Ammon's horn (tissue), 1 donor: ENCODE results near the gene TRAF7.
"Not testable (repeated sequence)": the region's sequence is repeated elsewhere in the genome, so short reads cannot be mapped to it uniquely, and the experiment has no call there.

ENCODE experiments used
- DNase-seq: peaks from one replicate; pipeline ENCODE4 v3.0.0-alpha.2; 2016; ENCODE audit warnings: low spot score

TRAF7 gene

DNA sequence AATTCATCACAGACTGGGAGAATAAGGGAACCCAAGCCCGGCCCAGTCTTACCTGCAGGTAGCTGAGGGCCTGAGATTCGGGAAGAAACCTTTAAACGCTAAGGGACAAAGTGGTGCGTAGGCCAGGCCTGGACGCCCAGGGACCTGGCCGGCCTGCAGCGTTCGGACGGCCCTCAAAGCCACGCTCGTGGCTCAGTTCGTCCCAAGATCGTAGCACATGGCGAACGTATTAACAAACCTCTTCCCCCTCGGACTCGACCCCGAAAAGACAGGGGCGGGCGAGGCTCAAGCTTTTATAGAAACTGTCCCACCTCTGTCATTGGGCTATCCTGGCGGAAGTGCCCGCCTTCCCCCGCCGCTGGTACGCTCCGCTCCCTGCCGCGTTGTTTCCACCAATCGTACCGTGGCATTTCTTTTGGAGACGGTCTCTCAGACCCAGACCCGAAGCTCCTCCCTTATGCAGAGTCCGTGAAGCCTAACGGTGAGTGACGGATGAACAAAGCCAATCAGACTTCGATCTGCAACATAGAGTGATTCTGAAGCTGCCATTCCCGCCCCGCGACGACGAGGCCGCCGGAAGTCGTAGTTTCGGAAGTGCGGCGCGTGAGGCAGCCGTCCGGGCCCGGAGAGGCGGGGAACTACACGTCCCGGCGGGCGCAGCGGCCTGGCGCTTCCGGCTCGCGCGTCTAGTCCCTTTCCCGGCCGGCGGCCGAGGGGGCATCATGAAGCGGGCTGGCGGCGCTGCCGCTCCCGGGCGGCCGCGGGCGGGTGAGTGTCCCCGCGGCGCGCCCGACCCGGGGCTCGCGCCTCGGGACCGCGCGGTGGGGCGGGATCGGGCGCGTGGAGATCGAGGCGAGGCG is at the start of gene TRAF7:
TSS of gene TRAF7 (plus strand) at position 692 of the 860 bp plus-strand sequence. CDS start 8,139 bp downstream, outside the sequence.
- peak; percentile 100 for DNase-seq

DNA sequence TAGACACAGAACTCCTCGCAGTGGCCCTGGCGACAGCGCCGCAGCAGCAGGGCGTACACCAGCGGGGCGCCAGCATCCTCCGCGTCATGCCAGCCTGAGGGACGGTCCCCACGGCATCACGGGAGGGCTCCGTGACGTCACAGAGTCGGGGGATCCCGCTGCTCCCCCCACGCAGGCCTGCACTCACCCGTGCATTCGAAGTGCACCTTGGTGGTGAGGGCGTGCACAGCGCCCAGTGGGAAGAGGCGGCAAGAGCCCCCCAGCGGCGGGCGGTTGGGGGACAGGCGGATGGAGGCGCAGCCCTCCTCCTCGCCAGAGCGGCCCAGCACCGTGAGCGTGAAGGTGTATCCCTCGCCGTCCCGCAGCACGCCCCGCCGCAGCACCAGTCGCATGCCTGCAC is 49.4 kb upstream of the TRAF7 start:
- not testable (repeated sequence) for DNase-seq

DNA sequence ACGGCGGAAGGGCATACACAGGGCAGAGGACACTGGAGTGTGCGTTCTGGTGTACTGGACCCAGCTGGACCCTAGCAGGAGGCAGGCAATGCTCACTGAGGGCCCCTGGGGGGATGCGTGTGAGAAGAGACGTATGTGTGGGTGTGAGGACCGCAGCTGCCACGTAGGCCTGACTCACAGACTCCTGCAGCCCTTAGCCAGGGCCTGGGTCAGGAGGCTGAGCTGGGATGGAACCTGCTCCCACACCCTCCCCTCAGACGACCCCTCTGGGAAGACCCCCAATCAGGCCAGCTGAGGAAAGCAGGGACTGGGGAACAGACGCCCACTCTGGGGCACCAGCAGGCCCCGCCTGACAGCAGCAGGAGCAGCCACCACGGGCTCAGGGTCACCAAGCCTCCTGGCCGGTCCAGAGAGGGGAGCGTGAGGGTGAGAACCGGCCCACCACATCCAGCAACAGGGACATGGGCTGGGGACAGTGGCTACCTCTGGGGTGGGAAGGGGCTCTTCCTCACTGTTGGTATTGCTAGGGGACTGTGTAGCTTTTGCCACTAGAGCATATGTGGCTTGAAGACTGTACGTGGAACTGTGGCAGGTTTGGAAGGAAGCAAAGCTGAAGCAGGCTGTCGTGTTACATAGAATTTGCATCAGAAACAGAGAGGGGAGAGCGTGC is 48.3 kb upstream of the TRAF7 start:
- DNase-seq: not testable (repeated sequence)

DNA sequence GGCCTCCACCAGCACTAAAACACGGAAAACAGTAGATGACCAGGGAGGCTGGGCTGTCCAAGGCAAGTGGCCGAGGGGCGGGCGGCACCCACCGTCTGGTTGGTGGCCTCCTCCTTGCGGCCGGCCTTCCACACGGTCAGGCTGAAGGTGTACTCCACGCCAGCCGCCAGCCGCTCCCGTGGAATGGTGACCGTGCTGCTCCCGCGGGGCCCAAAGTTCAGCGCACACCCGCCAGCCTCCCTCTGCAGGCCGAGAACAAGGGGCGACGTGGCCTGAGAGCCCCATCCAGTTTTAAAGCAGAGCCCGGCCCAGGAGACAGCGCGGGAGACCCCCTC is 47.8 kb upstream of the TRAF7 start:
- DNase-seq: not testable (repeated sequence)

DNA sequence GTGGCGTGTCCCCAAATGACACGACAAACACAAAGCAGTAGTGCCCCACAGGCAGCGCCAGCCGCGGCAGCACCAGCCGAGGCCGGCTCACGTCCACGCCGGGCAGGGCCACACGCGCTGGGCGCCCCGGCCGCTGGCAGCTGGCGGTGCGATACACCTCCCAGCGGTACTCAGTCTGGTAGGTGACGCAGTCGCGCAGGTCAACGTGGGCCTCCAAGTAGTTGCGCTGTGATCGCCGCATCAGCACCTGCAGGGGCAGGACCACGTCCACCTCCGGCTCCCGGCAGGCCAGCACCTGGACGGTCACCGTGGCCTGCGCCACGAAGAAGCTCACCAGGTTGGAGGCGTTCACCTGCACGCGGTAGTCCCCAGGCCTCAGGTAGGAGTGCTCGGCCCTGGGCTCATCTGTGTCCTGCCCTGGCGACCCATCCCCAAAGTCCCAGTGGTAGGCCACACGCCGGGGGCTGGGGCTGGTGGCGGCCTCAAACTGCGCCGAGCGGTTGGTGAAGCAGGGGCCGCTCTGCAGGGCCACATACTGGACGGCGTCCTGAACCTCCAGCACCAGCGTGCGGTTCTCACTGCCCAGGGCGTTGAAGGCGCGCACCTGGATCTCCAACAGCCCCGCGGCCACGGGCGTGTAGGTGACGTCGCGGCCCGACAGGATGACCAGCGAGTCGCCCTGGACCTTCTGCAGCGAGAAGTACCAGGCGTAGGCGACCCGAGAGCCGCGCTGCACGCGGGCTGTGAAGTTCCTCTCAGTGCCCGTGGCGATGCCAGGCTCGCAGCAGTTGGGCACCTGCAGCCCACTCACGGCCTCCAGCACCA is 46.9 kb upstream of the TRAF7 start:
- not testable (repeated sequence) for DNase-seq

DNA sequence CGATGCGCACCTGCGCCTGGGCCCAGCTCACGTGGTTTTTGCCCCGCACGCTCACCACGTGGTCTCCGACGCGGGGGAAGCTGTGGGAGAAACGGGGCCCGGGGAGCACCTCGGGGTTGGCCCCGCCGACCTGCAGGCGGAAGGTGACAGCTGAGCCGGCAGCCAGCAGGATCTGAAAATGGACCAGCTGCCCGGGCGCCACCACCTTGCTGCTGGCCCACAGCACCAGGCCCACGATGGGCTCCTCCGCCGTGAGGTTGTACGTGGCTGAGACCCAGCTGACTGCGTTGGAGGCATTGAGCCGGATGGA is 46.4 kb upstream of the TRAF7 start:
- DNase-seq: not testable (repeated sequence)

DNA sequence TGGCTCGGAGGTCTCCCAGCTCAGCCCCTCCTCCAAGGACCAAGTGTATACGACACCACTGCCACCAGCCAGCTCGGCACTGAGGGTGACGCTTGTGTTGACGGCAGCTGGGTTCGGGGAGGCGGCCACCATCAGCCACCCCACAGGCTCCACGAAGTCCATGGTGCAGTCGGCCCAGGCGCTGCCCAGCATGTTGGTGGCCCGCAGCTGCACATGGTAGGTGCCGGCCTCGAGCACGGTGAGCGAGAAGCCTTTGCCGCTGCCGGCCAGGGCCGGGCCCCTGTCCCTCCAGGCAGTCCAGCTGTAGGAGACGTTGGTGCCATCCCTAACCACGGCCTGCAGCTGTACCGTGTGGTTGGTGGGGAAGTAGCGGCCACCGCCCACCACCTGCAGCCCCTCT is 45.7 kb upstream of the TRAF7 start:
- not testable (repeated sequence) for DNase-seq

DNA sequence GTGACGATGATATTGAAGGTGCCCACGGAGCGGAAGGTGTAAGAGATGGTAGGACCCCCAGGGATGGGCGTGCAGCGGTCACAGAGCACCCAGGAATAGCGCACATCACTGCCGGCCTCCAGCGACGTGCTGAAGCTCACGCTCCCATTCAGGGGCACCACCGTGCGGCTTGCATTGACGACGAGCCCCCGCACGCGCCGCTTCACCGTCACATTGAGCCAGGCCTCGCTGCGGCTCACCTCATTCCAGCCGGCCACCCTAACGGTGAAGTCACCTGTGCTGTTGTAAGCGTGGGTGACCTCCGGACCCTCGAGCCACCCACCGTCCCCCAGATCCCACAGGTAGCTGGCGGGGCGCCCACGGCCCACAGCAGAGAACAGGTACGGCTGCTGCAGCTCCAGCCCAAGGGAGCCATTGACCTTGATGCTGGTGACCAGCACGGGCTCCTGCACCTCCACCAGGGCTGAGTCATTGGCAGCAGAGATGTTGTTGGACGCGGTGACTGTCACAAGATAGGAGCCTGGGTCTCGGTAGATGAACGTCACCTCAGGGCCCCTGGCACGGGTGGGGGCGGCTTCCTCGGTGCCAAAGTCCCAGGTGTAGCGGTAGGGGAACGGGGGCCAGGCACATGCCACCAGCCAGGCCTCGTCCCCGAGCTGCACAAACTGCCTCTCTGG is 45.1 kb upstream of the TRAF7 start:
- not testable (repeated sequence) for DNase-seq

DNA sequence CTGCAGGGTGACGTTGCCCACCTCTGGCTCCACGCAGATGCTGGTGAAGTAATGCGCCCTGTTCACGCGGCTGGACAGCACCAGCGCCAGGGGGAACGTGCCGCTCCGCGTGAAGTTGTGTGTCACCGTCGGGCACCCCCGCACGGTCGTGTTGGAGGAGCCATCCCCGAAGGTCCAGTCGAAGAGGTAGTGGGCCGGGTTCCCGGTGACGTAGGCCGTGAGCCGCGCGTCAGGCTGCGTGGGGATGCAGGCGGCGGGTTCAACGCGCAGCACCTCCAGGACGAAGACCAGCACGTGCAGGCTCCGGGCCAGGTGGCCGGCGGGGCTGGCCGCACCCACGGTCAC is 44.6 kb upstream of the TRAF7 start:
- DNase-seq: not testable (repeated sequence)

DNA sequence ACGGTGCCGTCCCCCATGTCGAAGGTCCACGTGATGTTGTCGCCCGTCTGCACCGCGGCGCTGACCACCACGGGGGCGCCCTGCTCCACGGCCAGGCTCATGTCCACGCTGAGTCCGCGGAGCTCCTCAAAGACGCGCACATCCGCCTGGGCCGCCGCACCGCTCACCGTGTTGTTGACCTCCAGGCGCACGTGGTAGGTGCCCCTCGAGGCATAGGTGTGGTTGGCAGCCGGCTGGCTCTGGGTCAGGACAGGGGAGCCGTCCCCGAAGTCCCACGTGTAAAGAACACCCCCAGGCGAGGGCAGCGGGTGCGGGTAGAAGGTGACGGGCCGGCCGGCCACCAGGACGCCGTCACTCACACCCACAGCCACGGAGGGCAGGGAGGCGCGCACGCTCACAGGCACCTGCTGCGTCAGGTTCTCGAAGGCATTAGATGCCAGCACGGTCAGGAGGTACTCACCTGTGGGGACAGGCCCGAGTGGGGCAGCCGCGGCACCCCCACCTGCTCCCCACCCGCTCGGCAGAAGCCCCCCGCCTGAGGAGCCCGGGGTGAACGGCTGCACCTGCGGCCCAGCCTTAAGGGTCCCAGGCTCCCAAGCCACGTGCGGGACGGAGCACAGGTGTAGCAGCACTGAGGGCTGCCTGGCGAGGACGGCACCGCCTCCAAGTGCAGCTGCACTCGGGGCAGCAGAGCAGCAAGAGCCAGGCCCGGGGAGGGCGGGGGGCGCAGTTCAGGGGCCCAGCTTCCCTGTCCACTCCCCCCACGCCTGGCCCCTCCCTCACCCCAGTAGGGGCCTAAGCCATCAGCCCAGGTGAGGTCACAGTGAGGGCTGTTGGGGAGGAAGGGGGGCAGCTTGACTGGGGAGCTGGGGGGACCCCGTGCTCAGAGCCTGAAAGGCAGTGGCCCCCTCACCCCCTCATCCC is 43.9 kb upstream of the TRAF7 start:
- DNase-seq: not testable (repeated sequence)

DNA sequence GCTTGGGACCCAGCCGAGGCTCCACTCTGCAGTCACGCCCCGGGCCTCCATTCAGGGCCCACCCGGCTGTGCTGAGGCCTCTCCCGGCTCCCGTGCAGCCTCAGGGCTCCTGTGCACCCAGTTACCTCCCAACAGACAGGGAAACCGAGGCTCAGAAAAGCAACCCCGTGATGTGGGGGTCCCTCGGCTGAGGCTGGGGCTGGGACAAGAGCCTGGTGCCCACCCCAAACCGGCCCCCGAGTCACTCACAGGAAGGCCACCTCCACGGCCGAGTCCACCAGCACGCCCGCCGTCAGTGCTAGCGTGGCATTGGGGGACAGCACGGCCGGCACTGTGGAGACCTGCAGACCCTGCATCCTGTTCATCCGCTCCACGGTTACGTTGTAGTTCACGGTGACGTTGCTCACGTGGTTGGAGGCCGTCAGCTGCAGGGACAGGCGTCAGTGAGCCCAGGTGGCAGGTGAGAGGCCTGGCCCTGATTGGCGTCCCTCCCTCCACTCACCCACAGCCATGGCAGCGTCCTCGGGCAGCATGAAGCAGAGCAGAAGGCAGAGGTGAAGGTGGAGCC is 43.0 kb upstream of the TRAF7 start:
- not testable (repeated sequence) for DNase-seq

DNA sequence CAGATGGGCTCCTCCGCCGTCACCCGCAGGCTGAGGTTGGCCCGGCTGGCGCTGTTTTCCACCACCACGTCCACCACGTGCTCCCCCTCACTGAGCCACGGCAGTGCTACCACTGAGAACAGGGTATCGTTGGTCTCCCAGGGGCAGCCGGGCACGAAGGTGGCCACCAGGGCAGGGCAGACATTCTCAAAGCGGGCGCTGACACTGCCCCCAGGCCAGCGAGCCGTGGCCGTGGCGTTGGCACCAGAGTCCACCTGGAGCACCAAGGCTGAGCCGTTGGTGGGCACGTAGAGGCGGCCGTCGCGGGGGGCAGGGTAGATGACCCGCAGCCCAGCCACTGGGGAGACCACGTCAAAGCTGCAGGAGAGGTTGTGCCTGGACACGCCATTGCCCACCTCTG is 41.4 kb upstream of the TRAF7 start:
- not testable (repeated sequence) for DNase-seq

DNA sequence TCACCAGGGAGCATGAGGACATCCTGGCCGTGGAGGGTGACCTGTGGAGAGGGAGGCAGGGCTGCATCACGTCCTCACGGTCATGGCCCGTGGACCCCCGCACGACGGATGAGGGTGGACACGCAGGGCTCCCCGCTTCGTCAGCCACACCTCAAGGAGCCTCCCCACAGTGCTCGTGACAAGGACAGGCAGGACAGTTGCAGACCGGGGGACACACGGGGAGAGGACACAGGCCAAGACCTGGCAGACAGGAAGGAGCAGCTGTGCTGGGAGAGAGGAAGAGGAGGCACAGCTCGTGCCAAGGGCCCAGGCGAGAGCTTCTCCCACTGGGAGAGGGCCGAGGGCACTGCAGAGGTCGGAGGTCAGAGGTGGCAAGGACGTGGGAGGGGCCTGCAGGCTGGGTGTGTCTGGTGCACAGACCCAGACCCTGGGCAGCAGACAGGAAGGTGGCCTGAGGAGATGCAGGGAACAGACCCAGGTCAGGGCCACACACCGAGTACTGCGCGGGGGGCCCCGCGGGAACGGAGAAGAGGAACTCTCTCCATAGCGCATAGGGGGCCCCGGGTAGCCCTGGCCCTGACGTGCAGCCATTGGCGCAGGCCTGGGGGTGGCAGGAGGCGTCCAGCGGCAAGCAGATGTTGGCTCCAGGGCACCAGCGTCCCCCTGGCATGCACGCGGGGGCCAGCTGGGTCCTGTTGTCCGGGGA is 40.5 kb upstream of the TRAF7 start:
- DNase-seq: not testable (repeated sequence)

DNA sequence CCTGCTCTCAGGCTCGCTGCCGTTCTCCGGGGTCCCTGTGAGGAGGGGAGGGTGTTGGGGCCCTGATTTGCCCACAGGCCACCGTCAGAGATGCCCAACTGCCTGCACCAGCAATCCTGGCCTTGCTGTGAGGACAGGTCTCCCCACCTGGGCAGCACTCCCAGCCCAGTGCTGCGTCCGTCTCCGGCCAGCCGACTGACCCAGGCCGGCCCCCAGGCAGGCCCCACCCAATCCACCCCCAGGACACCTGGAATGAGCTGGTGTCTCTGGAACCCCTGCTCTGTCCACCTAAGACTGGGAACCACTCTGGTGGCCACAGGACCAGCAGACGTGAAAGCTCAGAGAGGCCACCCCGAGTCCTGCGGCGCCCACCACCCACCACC is 40.0 kb upstream of the TRAF7 start:
- no peak for DNase-seq

DNA sequence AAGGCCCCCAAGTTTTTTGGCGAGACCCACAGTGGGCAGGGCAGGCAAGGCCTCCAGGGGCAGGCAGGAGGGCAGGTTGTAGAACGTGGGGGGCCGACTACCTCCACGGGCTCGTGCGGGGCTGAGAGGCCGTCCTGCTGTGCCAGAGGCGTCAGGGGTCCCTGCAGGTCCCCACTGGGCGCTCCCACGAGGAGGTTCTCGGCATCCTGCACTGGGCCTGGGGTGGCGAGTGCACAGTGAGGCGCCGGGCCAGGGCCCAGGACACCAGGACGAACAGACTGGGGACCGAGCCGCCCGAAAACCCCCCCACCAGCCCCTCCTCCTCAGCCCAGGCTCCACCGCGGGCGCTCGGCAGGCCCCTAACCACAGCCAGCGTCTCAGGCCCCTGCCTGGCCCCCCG is 39.2 kb upstream of the TRAF7 start:
- not testable (repeated sequence) for DNase-seq

DNA sequence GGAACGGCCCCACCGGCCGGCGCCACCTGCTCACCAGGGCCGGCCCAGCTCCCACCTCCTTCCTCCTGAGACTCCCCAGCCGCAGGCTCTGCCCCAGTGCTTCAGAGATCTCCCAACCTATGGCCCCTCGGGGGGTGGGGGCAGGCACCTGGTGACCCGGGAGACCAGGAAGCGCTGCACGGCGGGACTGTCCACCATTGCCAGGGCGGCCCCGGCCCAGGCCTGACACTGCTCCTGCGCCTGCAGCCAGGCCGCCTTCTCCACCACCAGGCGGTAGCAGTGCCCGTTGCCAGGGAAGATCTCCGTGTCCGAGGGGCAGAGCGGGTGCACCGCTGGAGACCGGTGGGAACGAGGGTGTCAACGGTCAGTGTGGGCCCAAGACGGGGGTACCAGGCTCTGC is 38.2 kb upstream of the TRAF7 start:
- not testable (repeated sequence) for DNase-seq

DNA sequence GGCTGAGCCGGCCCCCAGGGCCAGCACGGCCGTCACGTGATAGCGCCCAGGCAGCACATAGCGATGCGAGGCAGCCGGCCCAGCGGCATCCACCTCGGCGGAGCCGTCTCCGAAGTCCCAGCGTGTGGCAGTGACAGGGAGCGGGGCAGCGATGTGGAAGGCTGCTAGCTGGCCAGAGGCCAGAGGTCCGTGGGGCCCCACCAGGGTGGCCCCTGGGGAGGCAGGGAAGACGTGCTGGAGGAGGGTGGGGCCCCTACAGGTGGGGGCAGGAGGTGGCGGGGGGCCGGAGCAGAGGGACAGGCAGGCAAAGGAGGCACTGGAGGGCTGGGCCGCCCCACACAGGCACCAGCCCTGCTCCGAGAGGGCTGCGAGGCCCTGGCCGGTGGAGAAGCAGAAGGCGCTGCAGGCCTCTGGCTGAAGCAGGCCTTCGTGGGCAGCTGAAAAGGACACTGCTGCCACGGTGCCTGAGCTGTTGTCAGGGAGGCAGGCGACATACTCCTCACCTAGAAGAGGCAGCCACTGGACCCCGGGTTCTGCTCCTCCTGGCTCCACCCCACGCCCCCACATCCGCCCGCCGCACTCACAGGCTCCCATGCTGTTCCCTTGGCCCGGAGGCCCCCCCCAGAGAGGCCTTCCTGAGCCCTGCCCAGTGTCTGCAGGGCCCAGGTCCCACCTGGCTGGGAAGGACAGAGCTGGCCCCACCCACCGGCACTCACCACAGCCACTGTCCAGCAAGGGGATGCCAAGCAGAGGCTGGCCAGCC is 37.4 kb upstream of the TRAF7 start:
- DNase-seq: not testable (repeated sequence)

DNA sequence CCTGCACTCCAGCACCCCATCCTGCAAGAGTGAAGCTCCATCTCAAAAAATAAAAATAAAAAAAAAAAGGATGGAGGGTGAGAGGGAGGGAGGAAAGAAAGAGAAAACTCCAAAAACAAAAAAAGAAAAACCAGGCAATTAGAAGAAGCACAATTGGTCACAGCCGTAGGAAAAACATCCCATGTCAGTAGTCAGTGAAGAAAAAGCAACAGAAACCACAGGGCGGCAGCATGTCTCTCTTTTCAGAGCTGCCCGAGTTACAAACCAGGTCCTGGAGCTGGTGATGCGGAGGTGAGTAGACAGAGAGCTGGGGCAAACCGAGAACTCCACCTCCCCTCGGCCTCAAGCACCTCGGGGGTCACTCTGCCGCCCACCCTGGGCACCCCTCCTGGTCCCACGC is 34.3 kb upstream of the TRAF7 start:
- peak; percentile 83 for DNase-seq

DNA sequence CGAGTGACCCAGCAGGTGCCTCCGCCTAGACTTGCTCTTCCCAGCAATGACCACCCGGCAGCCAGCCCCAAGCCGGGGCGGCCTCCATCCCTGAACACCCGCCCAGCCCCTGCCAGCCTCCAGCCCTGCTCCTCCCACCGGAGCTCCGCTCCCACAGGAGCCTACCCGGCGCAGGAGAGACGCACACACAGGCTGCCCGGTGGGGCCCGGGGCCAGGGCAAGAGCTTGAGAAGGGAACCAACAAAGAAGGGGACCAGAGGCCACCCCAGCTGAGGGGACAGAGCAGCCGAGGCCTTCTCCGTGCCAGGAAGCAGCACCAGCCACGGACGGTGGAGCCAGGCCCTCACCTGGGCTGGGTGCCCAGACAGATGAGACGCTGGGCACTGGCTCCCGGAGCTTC is 33.7 kb upstream of the TRAF7 start:
- peak; percentile 31 for DNase-seq
